Brain microvascular endothelial cell (primary cell): Measurements from ENCODE around the gene ZNF521.

Experiments used
- DNase-seq: peaks from one replicate; pipeline ENCODE4 v3.0.0-alpha.2; 2020
- H3K27ac ChIP-seq: fragments of 250-450 bp; sonication (Bioruptor Pico); 2 replicates; pipeline ENCODE4 v1.5.1; 2020; ENCODE audit warnings: mild to moderate bottlenecking, moderate library complexity
- H3K27me3 ChIP-seq: fragments of 250-450 bp; sonication (Bioruptor Pico); replicated peaks from 2 replicates; pipeline ENCODE4 v1.5.1; 2020; ENCODE audit warnings: mild to moderate bottlenecking
- H3K36me3 ChIP-seq: fragments of 250-450 bp; sonication (Bioruptor Pico); replicated peaks from 2 replicates; pipeline ENCODE4 v1.5.1; 2020; ENCODE audit warnings: mild to moderate bottlenecking
- H3K4me3 ChIP-seq: 2 replicates; pipeline ENCODE4 v1.5.1; 2011; ENCODE audit warnings: low read depth, mild to moderate bottlenecking, control low read depth, low read length, moderate library complexity
- CTCF ChIP-seq: IDR thresholded peaks from 2 replicates; pipeline ENCODE4 v1.5.1; 2011; ENCODE audit warnings: low read depth, mild to moderate bottlenecking, moderate library complexity, low read length, control low read depth, inconsistent platforms; ENCODE audit errors: missing control alignments
- in situ Hi-C: cut with HindIII; loops from 2 replicates; pipeline ENCODE4 v1.10.0; 2017; ENCODE audit warnings: low sequenced_read_pairs, low pct_ligation_motif_present

The ZNF521 gene

GRCh38 chr18:25306671-25307070 lies 45.3 kb downstream of the ZNF521 start:
- Histone ChIP-seq H3K4me3 (no peak overlapping the region), H3K36me3 (no peaks in the 10 kb centered on the region), H3K27ac (no peak overlapping the region), H3K27me3 (no peaks in the 10 kb centered on the region)
- no peak for DNase-seq
- no peak for TF ChIP-seq CTCF
- in situ Hi-C loops: no loop called here

- TF ChIP-seq CTCF: no peak
- no peak overlapping the region for H3K4me3 ChIP-seq
- no peak for DNase-seq
- H3K27me3 ChIP-seq: no peaks in the 10 kb centered on the region
- H3K27ac ChIP-seq: no peak overlapping the region
- no peaks in the 10 kb centered on the region for H3K36me3 ChIP-seq
- in situ Hi-C loops: no loop called here
Measured at GRCh38 chr18:25305584-25305983, 46.4 kb downstream of the ZNF521 start.

- Histone ChIP-seq H3K27me3 (no peaks in the 10 kb centered on the region), H3K36me3 (no peaks in the 10 kb centered on the region), H3K27ac (no peak overlapping the region), H3K4me3 (no peak overlapping the region)
- no peak for TF ChIP-seq CTCF
- DNase-seq: no peak
- in situ Hi-C loops: no loop called here
Measured at GRCh38 chr18:25300492-25300891, 51.5 kb downstream of the ZNF521 start.

- in situ Hi-C loops: no loop called here
- no peak overlapping the region for H3K4me3 ChIP-seq
- TF ChIP-seq CTCF: no peak
- H3K36me3 ChIP-seq: no peaks in the 10 kb centered on the region
- DNase-seq: peak; percentile 32
- peak overlapping the region; percentile 85 for H3K27ac ChIP-seq
- H3K27me3 ChIP-seq: no peaks in the 10 kb centered on the region
Measured at GRCh38 chr18:25299426-25300300, 52.3 kb downstream of the ZNF521 start.

- peak overlapping the region; percentile 85 for H3K27ac ChIP-seq
- H3K27me3 ChIP-seq: no peaks in the 10 kb centered on the region
- in situ Hi-C loops: no loop called here
- no peak overlapping the region for H3K4me3 ChIP-seq
- DNase-seq: peak; percentile 83
- no peaks in the 10 kb centered on the region for H3K36me3 ChIP-seq
- TF ChIP-seq CTCF: no peak
Measured at GRCh38 chr18:25298853-25299274, 53.1 kb downstream of the ZNF521 start.
